ENCODE results near the gene GMPPB. TPM values are rescaled to one million over a fixed set of nuclear protein-coding genes. Genes with fewer than 3 reads are reported as not detected.
A peak's percentile ranks its signal among the peaks of the same experiment; 100 is the strongest.

GMPPB gene
- total RNA-seq, 1 donor from 2014 or later: 38.0 TPM

DNA sequence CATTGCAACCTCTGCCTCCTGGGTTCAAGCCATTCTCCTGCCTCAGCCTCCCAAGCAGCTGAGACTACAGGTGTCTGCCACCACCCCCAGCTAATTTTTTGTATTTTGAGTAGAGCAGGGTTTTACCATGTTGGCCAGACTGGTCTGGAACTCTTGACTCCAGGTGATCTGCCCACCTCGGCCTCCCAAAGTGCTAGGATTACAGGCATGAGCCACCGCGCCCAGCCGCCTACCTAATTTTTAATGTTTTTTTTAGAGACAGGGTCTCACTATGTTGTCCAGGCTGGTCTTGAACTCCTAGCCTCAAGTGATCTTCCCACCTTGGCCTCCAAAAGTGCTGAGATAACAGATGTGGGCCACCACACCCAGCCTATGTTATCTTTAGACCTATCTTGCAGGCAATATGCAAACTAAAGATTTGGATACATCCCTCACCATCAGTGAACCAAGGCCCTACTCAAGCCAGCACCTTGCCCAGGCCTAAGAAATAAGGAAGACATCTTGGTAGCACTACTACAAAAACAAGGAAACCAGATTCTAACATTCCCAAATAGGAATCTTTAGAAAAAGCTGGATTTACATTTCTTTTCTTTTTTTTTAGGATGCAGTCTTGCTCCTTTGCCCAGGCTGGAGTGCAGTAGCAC lies 6.3 kb upstream of the GMPPB start:
- ATAC-seq: no peak
- peak; percentile 18 for DNase-seq (ENCODE audit: low spot score)

DNA sequence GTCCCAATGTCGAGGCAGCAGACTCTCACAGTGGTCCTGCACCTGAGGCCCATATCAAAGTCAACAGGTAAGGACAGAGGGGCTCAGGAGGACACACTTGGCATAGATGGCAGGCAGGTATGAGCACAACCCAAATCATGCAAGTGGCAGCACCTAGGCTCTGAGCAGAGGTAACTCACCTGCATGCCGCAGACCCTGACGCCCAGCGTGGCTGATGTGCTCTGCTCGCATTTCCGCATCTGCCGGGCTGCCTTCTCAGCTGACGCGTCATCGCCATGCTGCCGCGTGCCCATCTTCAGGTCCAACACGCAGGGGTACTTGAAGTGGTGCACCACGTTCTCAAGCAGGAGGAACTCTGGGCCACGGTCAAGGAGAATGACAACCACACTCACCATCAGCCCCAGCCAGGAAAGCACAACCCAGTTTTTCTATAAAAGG lies 4.2 kb upstream of the GMPPB start:
- DNase-seq (ENCODE audit: low spot score): no peak
- ATAC-seq: no peak

DNA sequence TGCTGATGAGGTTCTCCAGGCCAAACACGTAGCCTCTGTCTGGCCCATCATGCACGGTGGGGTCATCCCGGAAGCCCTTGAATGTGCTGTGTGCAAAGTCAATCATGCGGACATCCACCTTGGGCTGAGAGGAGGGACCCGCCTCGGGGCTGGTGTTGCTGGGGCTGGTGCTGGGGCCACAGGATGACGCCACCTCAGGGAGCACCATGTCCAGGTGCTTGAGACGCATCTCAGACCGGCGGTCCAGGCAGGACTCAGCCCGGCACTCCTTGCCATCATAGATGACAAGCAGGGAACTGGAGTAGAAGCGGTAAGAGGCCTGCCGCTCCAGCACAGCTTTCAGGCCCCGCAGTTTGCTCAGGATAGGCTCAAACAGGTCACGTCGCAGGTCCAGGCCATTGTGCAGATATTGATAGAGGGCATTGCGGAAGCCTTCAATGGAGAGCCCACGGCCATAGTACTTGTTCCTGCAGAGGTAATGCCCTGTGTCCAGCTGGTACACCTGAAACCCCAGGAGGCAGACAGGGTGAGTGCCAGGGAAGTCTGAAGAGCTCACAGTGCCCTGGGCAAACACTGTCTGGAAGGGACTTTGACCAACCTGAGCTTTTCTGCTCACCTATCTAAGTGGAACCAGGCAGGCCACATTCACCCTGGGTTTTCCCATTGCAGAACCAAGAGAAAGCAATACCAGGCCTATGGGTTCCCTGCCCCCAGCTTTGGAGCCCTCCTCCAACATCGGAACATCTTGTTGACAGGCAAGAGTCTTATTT lies 3.6 kb upstream of the GMPPB start:
- DNase-seq (ENCODE audit: low spot score) (peak; percentile 66), ATAC-seq (peak; percentile 50)

DNA sequence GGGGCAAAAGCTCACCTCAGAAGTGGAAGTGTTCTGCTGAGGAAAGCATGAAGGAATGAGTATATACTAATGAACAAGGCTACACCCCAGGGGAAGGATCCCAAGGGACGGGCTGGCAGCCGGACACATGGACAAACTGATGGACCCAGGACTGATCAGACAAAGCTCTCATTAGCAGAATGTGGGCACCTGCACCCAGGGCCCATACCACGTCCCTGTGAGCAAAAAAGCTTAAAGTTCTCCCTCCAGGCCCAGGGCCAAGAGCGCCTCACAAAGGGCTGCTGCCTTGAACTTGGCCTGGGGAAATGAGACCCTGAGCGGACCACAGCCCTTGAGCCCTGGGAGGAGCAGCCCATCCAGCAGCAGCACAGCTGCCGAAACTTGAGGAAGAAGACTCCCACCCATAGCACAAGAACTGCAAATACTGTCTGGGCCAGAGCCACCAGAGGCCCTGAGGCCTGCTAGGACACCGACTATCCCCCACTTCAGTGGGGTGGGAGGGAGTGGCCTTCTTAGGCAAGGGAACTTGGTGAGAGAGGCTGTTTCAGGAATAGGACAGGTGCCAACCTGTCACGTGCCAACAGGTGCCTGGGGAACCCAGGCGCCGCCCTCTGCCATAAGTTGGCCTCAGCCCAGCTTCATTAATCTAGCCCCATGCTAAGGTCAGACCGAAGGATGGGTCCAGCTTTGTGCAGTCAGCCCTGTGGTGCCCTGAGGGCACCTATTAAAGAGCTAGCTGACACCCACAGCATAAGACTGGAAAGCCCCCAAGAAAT lies 2.3 kb upstream of the GMPPB start:
- DNase-seq (ENCODE audit: low spot score): peak; percentile 48
- ATAC-seq: no peak

DNA sequence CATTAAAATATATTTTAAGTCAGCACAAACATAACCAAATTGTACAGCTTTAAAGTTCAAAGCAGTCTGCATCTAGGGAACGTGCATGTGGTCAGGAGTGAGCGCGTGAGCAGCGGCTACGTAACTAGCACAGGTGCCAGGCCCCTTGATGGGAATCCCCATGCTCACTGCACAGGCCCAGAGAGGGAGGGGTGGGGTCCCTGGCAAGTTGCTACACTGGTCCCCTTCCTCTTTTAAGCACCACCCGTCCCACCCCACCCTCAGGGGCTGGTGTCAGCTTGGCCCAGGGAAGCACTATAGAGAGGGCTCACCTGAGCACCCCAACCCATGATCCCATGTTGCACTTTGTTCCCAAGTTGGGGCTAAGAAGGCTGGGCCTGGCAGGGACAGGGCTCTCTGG lies 835 bp upstream of the GMPPB start:
- ATAC-seq (no peak), DNase-seq (ENCODE audit: low spot score) (peak; percentile 57)

DNA sequence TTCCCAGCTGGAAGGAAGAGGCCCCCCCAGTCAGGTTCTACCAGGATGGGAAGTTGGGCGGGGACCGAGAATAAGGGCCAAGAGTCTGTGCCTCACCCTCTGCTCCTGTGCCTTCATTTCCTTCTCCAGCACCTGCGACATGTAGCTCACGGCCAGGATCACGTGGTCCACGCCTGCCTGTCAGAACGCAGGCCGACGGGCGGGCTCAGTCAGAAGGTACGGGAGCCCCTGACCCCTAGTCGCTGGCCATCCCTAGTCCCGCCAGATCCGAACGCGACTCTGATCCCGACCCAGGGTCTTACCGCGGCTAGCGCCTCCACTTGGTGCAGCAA lies 489 bp downstream of the GMPPB start:
- DNase-seq (ENCODE audit: low spot score) (peak; percentile 76), ATAC-seq (peak; percentile 30)

DNA sequence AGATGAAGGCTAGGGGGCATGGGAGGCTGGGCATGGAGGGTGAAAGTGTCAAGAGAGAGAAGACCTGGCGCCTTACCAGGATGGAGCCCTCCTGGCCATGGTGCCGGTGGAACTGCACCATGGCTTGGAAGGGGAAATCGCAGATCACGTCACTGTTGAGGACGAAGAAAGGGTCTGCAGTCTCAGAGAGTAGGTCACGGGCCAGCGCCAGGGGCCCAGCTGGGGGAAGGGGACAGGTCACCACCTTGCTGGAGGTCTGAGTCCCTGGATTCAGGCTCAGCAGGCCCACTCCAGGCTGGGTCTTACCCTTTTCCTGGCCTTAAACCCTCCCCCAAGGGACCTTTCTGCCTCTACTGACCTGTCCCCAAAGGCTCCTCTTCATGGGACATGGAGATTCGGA lies 855 bp downstream of the GMPPB start:
- DNase-seq (ENCODE audit: low spot score): no peak
- ATAC-seq: no peak

DNA sequence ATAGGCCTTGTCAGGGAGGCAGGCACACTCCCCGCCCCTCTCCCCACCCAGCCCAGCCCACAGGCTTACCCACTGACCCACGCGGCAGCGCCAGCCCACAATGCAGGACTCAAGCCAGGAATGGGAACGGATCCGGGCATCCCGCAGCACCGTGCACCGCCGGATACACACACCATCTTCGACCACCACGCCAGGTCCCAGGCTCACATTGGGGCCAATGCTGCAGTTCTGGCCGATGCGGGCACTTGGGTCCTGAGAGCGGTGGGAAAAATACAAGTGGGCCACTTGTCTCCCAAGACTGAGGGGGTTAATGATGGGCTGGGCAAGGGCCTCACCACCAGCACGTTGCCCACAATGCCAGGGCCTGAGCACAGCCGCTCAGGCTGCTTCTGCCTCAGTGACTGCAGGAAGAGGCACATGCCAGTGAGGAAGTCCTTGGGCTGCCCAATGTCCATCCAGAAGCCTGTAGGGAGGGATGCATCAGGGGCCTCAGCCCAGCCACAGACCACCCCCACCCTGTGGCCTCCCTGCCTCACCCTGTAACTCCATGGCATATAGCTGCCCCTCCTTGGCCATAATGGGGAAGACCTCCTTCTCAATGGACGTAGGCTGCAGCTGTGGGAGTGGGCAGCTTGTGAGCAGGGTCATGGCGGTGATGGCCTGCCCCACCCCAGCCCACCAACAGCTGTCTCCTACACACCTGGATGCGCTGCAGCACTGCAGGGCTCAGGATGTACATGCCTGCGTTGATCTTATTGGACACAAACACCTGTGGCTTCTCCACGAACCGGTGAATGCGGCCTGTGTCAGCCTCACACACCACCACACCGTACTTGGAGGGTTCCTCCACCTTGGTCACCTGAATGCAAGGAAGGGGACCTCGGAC lies 1.6 kb downstream of the GMPPB start:
- DNase-seq (ENCODE audit: low spot score) (peak; percentile 52), ATAC-seq (no peak)

DNA sequence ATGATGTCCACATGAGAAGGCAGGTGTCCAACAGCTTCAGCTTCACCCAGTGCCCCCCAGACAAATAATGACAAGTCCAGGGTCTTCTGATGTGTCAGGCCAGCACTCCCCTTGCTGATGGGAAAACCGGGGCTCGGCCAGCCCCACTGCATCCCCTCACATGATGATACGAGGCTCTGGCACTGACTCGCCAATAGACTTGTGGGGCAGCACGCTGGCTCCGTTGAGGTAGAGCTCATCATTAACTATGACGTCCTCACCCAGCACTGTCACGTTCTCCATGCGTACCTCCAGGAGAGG lies 2.2 kb downstream of the GMPPB start:
- DNase-seq (ENCODE audit: low spot score) (peak; percentile 46), ATAC-seq (no peak)

DNA sequence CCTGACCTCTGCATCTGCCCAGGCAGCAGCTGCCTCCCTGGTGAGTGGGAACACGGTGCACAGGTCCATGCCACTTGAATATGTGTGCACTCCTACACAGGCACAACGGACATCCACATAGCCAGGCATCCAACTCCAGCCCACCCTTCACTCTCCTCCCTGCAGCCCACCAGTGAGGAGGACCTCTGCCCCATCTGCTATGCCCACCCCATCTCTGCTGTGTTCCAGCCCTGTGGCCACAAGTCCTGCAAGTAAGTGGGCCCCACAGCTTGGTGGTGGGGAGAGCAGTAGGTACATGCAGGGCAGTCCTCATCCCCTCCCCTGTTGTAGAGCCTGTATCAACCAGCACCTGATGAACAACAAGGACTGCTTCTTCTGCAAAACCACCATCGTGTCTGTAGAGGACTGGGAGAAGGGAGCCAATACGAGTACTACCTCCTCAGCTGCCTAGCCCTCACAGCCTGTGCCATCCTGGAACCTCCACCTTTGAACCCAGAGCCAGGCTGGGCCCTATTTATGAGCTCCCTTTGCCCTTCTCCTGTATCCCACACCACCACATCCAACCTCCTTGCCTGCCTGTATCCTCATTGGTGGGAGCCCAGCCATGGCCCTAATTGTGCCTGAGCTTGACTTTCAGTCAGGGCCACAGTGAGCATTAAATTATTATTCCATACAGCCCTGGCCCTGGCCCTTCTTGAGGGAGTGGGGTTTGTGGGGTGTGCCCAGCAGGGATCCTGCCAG lies 2.7 kb downstream of the GMPPB start:
- ATAC-seq (no peak), DNase-seq (ENCODE audit: low spot score) (peak; percentile 46)

DNA sequence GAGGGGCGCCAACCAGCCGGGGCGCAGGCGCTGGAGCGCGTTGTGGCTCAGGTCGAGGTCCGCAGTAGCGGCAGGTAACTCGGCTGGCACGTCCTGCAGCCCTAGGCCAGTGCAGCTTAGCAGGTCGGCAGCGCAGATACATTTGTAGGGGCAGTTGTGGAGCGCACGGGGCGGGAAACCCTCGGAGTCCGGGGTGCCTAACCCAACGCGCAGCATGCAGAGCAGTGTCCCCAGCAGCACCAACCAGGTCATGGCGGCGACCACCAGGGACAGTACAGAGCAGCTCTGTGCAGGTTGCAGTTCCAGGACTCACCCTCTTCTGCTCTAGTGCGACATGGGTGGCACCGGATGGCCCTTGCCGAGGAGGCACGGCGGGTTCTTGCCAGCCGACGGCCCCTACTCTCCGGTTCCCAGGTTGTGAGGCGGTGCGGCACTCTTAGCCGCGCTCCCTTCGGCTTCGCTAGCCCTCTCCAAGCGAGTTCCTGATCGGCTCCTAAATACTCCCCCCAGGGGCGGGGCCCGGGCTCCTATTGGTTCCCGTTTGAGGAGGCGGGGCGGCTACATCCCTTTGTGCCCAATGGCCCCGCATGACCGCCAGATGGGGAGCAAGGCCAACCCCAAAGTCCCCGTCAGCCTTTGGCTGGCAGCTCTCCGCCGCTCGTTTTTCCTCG lies 4.4 kb downstream of the GMPPB start, which contains the start of gene AMIGO3:
AMIGO3 (minus strand) TSS at position 471 of the 671 bp plus-strand sequence; CDS start at position 252, 219 bp downstream.
- ATAC-seq: peak; percentile 61

DNA sequence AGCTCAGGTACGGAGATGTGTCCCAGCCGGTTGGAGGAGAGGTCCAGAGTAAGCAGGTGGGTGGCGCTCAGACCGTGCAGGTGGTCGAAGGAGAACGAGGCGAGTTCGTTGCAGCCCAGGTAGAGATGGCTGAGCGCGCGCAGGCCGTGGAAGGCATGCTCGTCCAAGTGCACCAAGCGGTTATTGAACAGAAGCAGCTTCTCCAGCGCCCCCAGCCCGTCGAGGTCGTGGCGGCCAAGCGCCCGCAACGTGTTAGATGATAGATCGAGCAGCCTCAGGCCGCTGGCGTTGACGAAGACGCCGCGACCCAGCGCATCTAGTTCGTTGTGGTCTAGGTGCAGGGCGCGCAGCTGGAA lies 4.9 kb downstream of the GMPPB start:
- DNase-seq (ENCODE audit: low spot score) (no peak), ATAC-seq (no peak)

More for the DNA sequence above, 4.4 kb downstream of the GMPPB start, which contains the start of gene AMIGO3:
- DNase-seq (ENCODE audit: low spot score): peak; percentile 92

DNA sequence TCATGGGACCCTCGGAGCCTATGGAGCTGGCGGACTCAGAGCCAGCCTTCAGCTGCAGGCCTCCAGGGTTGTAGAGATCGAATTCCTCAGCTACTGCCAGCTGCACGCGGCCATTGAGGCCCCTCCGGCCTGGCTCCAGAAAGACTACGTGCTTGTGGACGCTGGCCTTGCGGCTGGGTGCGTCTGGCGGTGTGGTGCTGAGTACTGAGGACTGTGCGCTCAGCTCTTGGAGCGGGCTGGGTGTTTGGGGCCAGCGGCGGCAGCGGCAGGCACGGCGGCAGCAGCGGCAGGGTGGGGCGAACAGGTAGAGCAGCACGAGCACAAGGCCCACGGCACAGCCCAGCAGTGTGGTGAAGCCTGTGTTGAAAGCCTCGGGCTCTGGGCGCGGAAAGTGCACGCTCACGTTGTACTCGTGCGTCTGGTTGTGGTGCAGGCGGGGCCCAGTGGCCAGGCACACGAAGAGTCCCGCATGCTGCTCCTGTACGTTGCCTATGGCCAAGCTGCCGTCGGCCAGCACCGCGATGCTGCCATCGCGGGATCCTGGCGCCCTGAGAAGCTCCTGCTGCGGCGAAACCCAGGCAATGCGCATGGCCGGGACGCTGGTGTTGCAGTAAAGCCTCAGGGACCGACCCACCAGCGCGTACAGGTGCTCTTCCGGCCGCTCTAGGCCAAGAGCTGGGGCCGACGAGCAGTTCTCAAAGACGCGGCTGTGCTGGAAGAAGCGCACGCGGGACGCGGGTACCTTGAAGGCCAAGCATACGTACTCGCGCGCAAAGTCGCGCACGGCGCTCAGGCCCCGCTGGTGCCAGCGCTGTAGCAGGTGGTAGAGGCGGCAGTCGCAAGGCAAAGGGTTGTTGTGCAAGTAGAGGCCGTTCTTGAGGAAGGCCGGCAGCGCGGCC lies 5.5 kb downstream of the GMPPB start:
- DNase-seq (ENCODE audit: low spot score): peak; percentile 54
- ATAC-seq: no peak

DNA sequence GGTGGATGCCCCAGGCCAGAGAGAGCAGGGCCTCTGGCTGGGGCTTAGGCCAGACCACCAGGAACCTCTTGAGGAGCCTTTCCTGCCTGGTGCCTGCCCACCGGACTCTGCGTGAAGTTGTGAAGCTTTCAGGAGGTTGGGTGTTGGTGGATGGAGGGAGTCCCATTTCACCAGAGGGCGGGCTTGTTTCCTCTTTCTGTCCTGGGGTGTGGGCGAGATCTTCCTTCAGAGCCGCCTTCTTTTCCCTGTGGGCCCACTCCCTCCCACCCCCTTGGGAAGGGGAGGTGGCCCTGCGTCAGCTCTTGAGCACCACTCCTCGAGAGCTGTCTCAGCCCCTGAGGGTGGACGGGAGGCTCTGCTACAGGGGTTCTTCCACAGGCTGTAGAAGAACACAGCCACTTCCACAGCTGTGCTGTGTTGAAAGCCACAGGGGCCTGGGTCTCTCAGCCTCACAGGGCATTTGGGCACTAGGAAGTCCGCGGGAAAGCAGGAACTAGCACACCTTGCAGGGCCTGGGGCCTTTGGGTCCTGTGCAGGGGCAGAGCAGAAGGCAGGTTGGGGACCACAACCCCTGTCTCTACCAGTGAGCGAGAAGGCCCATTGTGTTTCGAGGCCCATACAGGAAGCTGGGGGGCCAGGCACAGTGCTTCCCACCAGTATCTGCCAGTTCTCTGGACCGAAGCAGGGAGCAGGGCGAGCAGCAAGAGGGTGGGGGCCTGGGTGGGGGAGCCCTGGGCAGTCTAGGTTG lies 6.4 kb downstream of the GMPPB start:
- ATAC-seq: no peak
- DNase-seq (ENCODE audit: low spot score): peak; percentile 45

DNA sequence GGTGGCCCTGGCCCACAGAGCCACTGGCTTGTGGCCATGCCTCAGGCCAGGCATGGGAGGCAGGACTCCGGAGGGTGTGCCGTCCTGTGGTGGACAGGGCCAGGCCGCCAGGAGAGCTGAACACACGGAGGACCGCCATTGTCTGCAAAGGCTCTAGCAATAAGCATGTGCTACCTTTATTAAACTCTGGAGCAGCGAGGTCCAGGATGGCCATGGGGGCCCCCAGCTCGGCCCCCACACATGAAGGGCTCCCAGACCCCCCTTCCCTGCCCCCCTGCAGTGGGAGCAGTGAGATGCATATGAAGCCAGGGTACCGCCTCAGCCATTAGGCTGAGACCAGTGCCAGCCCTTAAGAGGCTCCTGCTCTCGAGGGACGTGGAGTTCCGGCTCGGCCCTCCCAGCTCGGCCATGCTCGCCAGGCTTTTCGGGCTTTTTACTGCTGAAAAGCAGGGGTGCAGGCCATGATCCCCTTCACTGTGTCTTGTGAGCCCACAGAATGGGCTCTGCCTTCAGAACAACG lies 7.0 kb downstream of the GMPPB start:
- ATAC-seq (no peak), DNase-seq (ENCODE audit: low spot score) (no peak)

DNA sequence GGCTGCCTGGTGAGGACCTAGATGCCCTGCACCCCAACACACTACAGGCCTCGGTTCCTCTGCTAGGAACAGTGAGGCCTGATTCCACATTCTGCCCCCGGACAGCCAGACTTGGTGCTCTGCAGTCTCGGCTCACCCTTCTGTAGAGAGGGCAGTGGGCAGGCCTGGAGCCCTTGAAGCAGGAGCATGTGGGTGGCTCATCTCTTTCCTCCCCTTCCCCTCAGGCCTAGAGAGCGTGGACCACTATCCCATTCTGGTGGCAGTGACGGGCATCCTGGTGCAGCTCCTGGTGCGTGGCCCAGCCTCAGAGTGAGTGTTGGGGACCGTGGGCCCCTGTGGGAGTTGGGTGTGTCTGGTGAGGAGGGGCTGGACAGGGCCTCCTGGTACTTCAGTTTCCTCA lies 7.6 kb downstream of the GMPPB start:
- DNase-seq (ENCODE audit: low spot score): no peak
- ATAC-seq: no peak

DNA sequence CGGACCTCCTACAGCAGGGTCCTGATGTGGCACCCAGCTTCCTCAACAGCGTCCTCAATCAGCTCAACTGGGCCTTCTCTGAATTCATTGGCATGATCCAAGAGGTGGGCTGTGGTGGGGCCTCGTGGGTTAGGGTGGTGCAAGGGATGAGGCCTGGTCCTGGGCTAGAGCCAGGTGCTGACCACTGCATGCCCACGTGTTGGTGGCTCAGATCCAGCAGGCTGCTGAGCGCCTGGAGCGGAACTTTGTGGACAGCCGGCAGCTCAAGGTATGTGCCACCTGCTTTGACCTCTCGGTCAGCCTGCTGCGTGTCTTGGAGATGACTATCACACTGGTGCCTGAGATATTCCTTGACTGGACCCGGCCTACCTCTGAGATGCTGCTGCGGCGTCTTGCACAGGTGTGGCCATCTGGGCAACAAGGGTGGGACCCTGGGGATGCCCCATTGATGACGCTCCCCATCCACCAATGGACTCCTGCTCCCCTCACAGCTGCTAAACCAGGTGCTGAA lies 8.1 kb downstream of the GMPPB start:
- ATAC-seq (no peak), DNase-seq (ENCODE audit: low spot score) (peak; percentile 49)

Measured in left lobe of liver (tissue), 2 donors.